HG02943 (cell line): Measurements from ENCODE around the gene MYCBP2.
"Not testable (repeated sequence)": the region's sequence is repeated elsewhere in the genome, so short reads cannot be mapped to it uniquely, and the experiment has no call there.

Source experiments
- ATAC-seq: cut with Tn5 transposase; IDR thresholded peaks from one replicate; pipeline ENCODE4 v1.9.1; 2021; ENCODE audit warnings: mild to moderate bottlenecking, low read depth, moderate library complexity; ENCODE audit not compliant: unreplicated experiment

MYCBP2 gene

DNA sequence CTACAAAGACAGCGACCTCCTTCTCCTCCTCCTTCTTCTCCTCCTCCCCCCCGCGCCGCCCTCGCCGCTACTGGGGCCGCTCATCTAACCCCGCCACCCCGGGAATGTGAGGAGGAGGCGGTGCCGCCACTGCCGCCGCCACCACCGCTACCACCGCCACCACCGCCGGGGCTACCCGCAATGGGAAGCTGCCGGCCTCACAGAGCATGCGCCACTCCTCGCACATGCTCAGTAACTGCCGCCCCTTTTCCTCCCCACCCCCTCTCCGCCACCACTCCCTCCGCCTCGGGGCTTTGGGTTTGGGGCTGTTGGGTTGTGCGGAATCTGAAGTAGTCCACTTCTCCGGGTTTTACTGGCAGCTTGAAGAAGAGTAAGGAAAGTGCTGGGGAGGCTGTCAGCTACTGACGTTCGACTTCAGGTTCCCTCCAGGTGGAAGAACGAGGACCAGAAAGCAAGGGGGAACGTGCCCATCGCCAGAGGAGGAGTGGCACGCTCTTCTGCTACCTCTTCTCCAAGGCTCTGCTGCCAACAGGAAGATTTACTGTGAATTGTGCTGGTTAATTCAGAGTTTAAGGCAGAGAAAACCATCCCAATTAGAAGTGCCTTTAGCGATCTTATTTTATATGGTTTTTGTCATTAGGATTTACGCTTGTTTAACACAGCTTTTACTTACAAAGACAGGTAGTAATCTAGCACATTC lies at the start of gene MYCBP2:
Gene MYCBP2, minus strand, starts transcription at position 190 of the 700 bp plus-strand sequence. CDS start 319 bp downstream, outside the sequence.
- ATAC-seq, result peak; percentile 49

DNA sequence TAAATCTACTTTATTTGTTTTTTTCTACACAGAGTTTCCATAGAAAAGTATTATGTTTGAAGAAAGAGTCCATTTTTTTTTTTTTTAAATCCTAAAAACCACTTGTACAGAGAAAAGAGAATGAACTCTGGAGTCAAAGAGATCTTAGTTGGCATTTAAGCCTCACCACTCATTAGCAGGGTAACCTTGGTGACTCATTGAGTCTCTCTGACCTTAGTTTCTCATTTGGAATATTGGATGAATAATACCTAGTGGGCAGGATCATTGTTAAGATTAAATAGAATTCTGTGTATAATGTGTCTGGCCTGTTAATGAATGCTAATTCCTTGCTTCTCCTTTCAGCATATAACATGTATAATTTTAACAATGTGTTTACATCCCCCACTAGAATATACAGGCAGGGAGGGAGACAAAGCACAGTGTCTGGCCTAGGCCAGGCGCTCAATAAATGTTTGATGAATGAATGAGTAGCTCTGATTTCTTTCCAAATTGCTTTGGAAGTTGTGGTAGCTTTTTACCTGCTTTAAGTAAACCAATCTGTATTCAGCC lies 48.7 kb upstream of the MYCBP2 start:
- ATAC-seq, result no peak

DNA sequence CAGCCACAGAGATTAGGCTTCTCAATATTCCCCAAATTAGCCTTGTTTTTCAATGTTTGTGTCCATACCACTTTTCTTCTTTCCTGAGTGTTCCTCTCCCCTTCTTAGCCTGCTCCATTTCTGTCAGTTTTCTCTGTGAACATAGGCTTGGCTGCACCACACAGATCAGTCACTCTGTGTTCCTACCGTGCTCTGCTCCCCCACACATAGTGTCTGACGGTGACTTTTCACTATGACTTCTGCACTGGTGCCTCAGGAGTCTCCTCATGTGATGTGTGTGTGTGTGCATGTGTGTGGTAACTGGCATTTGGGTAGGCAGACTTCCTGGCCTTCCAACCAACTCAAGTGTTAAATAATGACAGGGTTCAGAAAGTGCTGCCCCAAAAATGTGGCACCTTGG lies 47.9 kb upstream of the MYCBP2 start:
- ATAC-seq, result no peak

DNA sequence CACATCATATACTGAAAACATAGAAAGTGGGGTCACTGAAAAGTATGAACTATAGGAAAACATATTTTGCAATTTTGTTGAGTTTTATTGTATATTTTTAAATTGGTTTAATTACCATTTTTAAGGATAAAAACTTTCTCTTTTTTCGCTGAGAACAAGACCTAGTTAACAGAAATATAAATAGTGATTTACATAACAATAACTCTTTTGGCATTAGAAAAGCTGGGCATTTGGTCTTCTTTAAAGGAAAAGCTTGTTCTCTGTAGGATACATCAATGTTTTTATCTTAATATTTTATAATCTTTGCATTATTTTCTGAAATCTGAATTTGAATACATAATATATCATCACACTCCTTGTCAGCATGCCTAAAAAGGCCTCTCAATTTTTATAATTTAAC lies 47.4 kb upstream of the MYCBP2 start:
- no peak for ATAC-seq

DNA sequence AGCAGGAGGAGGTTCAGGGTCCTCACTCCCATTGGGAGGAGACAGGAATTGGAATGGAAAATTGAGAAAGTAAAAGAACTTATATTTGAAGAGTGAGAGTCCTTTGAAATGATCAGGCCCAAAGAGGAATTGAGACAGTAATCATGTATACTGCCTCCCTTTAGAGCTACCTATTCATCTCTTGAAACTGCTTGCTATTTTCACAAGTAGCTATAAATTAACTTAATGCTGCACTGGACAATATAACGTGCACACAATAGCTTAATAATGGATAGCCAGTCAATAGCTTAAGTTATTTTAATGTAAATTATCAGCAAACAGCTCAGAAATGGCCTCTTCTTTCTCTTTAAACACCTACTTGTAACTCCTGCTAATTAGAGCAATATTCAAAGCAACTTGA lies 46.6 kb upstream of the MYCBP2 start:
- no peak for ATAC-seq

- no peak for ATAC-seq
Observed at GRCh38 chr13:77372275-77372674, 45.4 kb upstream of the MYCBP2 start.

DNA sequence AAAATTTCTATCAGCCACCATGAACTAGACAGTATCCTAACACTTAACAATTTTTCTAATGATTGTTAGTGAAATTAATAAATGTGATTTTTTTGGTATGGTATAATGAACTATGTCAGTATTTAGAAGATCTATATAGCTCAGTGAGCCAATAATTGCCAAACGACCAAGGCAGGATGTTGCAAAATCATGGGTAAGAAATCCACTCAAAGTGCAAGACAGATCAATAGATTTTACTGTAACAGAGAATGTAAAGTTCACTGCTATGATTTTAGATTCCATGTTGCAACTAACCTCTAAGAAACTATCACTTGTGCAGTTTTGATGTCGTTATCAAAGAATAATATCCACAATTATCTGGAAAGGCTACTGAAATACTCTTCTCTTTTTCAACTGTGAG lies 44.0 kb upstream of the MYCBP2 start:
- ATAC-seq, result no peak

DNA sequence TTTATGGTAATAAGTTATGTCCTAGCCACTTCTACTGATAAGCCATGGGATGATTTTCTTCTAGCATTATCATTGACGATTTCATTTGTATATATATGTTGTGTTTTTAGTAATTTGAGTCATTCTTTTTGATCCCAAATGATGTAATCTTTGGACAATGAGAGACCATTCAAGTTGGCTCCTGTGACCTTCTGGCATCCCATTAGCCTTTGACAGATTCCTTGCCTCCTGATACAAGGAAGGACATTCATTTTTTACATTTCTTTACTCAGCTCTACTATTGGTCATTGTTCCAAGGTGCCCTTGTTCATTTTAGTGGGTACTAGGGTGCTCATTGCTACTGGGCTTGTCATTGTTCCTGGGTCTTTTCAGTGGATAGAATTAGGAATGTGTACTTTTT lies 35.3 kb upstream of the MYCBP2 start:
- no peak for ATAC-seq

DNA sequence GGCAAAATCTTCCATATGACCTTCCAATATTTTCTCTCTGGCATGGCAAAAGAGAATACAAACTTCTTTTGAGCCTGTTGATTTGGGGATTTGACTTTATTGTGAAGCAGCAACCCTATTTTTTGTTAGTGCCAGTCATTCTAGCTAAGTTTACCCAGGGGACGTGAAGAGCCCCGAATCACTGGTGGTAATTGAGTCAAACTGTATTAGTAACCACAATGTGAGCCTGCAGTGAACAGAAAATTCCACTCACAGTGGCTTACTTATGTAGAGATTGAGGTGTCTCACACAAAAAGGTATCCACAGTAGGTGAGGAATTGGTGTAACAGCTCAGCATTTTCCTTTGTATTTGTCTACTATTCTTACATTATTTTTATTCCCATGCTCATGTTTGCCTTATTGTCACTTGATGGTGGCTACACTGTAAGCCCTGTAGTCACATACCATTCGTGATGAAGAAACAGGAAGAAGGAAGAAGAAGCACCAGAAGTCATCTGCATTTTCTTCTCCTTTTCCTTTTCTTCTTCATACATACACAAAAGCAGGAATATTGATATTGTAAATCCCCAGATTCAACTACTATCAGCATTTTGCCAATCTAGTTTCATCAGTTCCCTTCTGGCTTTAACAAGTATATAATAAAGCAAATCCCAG lies 33.3 kb upstream of the MYCBP2 start:
- ATAC-seq, result no peak

DNA sequence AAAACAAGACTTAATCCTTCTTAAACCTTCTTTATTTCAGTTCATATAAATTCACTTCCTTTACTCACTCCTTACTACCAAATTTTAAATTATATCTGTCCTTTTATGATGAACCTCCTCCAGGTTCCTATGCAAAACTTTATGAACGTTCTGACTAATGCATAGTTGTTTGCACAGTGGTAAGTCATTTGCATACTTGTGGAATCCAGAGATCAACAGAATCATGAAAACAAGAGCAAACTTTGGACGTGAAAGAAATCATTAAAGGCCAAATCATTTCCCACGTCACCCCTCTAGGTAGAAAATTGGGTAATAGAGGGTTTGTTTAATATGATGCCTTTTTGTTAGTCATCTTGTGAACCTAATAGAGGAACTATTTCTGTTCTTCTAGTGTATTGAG lies 32.3 kb upstream of the MYCBP2 start:
- ATAC-seq, result no peak

GRCh38 chr13:77358001-77358400 lies 31.1 kb upstream of the MYCBP2 start:
- ATAC-seq, result no peak

- no peak for ATAC-seq
Observed at GRCh38 chr13:77356155-77356554, 29.3 kb upstream of the MYCBP2 start.

DNA sequence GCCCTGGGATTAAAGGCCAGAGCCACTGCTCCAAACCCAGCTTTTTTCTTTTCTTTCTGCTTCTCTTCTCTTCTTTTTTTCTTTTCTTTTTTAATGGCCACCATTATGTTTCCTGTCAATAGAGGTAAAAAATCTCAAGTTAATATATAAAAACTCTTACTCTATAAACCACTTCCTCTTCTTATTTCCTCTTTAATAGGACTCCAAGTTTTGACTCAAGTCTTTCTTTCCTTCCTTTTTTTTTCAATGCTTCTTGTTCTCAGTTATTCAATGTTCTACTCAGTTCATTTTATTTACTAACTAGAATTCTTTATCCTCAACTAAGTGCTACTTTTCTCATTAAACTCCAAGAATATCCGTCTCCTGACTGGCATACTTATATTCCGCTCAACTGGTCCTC lies 27.1 kb upstream of the MYCBP2 start:
- peak; percentile 57 for ATAC-seq

- ATAC-seq, result no peak
Observed at GRCh38 chr13:77351315-77351714, 24.4 kb upstream of the MYCBP2 start.

- no peak for ATAC-seq
Observed at GRCh38 chr13:77350811-77351210, 23.9 kb upstream of the MYCBP2 start.

- ATAC-seq, result no peak
Observed at GRCh38 chr13:77349365-77349764, 22.5 kb upstream of the MYCBP2 start.

- not testable (repeated sequence) for ATAC-seq
Observed at GRCh38 chr13:77347351-77347750, 20.5 kb upstream of the MYCBP2 start.

DNA sequence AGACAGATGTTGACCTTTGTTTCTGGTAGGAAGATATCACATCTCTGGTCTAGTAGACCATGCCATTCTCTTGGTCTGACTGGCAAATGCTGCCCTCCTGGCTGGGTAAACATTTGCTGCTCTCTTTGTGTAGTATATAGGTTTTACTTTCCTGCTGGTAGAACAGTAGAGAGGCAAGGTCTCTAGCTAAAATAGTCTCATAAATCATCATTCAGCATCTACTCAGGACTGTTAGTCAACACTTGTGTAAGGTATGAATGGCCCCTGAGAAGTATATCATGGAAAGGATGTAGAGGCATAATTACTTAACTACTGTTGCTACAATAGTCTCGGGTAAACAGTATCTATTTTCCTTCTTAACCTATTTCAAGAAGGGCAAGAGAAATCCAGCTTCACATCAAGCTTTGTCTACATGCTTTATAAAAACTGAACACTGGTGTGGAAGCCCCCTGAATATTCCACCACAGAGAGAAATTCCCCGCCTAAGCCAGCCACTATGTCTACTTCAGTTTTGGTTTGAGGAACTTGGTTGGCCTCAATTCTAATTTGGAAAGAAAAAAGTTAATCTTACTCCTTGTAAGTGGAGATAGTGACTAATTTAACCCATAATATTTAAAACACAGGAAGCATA lies 18.4 kb upstream of the MYCBP2 start:
- ATAC-seq, result peak; percentile 56

DNA sequence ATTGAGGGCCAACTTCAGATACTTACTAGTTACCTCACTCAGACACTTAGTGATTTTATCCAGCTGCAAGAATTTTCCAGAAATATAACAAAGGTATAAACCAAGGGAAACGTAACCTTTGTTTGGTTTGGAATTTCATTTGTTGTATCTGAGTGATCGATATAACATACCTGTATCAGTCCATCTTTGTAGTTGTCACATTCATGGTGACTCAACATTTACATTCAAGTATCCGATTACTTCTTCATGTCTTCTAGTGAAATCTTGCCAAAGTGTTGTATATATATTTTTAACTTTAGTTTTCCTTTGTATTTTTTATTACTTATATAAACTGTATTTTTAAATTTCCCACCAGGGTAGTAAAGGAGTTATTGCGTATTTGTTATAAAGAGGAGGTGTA lies 16.9 kb upstream of the MYCBP2 start:
- ATAC-seq, result no peak

DNA sequence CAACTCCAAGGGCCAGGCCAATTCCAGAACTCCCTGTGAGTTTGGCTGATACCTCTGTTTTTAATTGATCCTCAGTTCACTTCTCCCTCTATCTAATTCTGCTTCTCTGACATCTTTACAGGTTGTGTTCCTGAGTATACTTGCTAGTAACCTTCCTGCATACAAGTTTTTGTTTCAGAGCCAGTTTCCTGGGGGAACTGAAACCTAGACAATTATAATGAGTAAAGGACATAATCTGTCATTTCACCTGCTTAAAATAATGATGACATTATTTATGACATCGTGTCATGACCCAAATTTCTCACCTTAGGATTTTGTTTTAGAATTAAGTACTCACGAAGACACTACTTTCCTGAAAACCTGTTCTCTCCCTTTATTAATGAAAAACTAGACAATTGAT lies 12.5 kb upstream of the MYCBP2 start:
- peak; percentile 62 for ATAC-seq

- ATAC-seq, result peak; percentile 77
Observed at GRCh38 chr13:77338961-77339401, 12.1 kb upstream of the MYCBP2 start.
